Measurements from ENCODE around the gene NPEPL1. TPM values are rescaled to one million over a fixed set of nuclear protein-coding genes. Genes with fewer than 3 reads are reported as not detected.

NPEPL1 gene
- total and polyA plus RNA-seq, 7 donors, result 10.6 to 65.1 (median 26.5) TPM

GRCh38 chr20:58762120-58762519, 69.5 kb downstream of the NPEPL1 start:
- Histone ChIP-seq H3K4me3 (no peak overlapping the region), H3K9me3 (no peaks in the 10 kb centered on the region), H3K36me3 (no peaks in the 10 kb centered on the region), H3K27me3 (peaks cover 0 to 6% (median 0%) of the 10 kb centered on the region in 3 donors), H3K27ac (no peak overlapping the region), H3K4me1 (no peaks in the 10 kb centered on the region)
- 72 to 87% methylated on average over 4 of the region's 4 CpGs for WGBS, 2 donors
- intact Hi-C loops (cut with DNase I), result no loop called here
- TF ChIP-seq EP300 (IDR thresholded peaks at IDR 0.05), result no peak
- no peak for TF ChIP-seq POLR2AphosphoS5 (IDR thresholded peaks at IDR 0.05)
- TF ChIP-seq CTCF (IDR thresholded peaks at IDR 0.05), result no peak
- no peak for TF ChIP-seq POLR2A (IDR thresholded peaks at IDR 0.05)
- DNase-seq, result no peak

- Histone ChIP-seq H3K27ac (no peak overlapping the region), H3K9me3 (no peaks in the 10 kb centered on the region), H3K4me3 (no peak overlapping the region), H3K4me1 (no peaks in the 10 kb centered on the region), H3K36me3 (no peaks in the 10 kb centered on the region), H3K27me3 (peaks cover 0 to 6% (median 0%) of the 10 kb centered on the region in 3 donors)
- intact Hi-C loops (cut with DNase I), result no loop called here
- 90 to 92% methylated on average over 7 of the region's 7 CpGs for WGBS, 2 donors
- no peak for TF ChIP-seq EP300 (IDR thresholded peaks at IDR 0.05)
- no peak for TF ChIP-seq POLR2AphosphoS5 (IDR thresholded peaks at IDR 0.05)
- no peak for TF ChIP-seq CTCF (IDR thresholded peaks at IDR 0.05)
- no peak for TF ChIP-seq POLR2A (IDR thresholded peaks at IDR 0.05)
- DNase-seq, result no peak
Measured at GRCh38 chr20:58763076-58763475, 70.5 kb downstream of the NPEPL1 start.

Other genes with a start within 250 kb of the NPEPL1 start
- 1 to 10 TPM in 3 of 4 donors, under 1 TPM in 1; 0.33 to 1.9 (median 1.6) TPM for gene APCDD1L, start 177.4 kb upstream of the NPEPL1 start, total RNA-seq
- gene APCDD1L, start 177.4 kb upstream of the NPEPL1 start, polyA plus RNA-seq, result under 1 TPM in 2 of 3 donors, not detected in 1; 0.22 to 0.23 TPM
- 100 to 1,000 TPM in 1 of 4 donors, 10 to 100 TPM in 3; 42.8 to 126 (median 57.1) TPM for gene STX16, start 41.5 kb upstream of the NPEPL1 start, total RNA-seq
- gene STX16, start 41.5 kb upstream of the NPEPL1 start, polyA plus RNA-seq, result 10 to 100 TPM; 14.6 to 43.8 (median 15.6) TPM
- gene GNAS-AS1, start 158.1 kb downstream of the NPEPL1 start, total RNA-seq, result under 1 TPM in 2 of 4 donors, not detected in 2; 0.33 to 0.36 TPM
- gene GNAS-AS1, start 158.1 kb downstream of the NPEPL1 start, polyA plus RNA-seq, result under 1 TPM in 1 of 3 donors, not detected in 2; 0.69 TPM
- 100 to 1,000 TPM; 449 to 808 (median 513) TPM for gene GNAS, start 159.9 kb downstream of the NPEPL1 start, total RNA-seq
- 100 to 1,000 TPM; 535 to 680 (median 633) TPM for gene GNAS, start 159.9 kb downstream of the NPEPL1 start, polyA plus RNA-seq